Measurements from ENCODE around the gene SIM2.

Gene SIM2

DNA sequence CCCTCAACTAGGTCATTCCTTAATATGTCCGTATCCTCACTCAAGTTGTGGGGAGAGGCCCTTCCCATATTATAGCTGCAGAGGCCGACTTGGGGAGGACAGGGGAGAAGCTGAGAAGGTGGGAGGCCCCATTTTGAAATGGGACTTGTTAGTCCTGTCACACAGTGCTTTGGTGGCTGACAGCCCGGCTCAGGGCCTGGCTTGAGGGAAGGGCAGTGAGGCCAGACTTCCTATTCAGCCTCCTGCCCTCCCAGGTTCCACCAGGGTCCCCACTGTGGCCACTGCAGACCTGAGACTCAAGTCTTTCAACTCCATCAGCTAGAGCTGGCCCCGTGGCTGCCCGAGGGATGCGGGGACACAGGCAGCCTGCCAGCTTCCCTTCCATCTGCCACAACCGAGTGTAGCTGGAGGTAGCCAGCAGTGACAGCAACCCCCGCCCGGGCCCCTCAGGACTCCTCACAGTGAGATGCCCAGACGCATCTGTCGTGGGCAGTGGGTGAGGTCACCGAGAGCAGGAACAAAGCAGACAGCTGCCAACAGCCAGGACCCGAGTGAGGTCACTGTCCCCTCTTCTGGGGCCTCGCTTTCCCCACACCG, 36.9 kb downstream of the SIM2 start:
- no peak for DNase-seq
- Histone ChIP-seq H3K27ac (no peak overlapping the region), H3K27me3 (replicated peaks) (no peaks in the 10 kb centered on the region), H3K36me3 (replicated peaks) (no peaks in the 10 kb centered on the region), H3K4me3 (ENCODE audit: low read depth, low read length) (no peak overlapping the region)
- TF ChIP-seq, protein P1, sequence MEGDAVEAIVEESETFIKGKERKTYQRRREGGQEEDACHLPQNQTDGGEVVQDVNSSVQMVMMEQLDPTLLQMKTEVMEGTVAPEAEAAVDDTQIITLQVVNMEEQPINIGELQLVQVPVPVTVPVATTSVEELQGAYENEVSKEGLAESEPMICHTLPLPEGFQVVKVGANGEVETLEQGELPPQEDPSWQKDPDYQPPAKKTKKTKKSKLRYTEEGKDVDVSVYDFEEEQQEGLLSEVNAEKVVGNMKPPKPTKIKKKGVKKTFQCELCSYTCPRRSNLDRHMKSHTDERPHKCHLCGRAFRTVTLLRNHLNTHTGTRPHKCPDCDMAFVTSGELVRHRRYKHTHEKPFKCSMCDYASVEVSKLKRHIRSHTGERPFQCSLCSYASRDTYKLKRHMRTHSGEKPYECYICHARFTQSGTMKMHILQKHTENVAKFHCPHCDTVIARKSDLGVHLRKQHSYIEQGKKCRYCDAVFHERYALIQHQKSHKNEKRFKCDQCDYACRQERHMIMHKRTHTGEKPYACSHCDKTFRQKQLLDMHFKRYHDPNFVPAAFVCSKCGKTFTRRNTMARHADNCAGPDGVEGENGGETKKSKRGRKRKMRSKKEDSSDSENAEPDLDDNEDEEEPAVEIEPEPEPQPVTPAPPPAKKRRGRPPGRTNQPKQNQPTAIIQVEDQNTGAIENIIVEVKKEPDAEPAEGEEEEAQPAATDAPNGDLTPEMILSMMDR (IDR thresholded peaks at IDR 0.05; ENCODE audit: low read depth, low read length, missing control alignments) = no peak
- in situ Hi-C loops (cut with HindIII; ENCODE audit: low pct_ligation_motif_present, low sequenced_read_pairs) = no loop called here

DNA sequence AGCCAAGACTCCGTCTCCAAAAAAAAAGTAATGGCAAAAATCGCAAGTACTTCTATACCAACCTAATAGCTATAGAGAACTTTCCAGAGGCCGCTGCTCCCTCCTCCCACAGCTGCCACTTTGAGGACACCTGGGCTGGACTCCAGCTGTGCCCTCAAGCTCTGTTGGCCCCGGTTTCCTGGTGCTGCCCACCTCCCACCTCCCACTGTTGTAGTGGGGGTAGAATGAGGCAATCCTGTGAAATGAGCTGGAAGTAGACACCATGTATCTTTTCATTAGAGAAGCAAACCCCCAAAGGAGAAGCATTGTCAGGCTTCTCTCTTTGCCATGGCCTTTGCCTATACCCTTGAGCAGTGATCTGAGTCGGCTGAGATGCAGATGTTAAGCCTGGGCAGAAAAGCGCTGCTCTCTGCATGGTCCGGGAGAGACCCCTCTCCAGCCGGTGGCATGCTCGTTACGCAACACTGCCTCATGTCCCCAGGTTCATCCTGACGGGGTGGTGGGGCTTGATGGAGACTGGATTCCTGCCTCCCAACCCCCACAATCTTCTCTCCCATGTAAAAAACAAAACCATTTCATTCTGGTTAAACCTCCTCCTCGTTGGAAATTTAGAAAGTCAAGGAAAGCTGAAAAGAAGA, 39.7 kb downstream of the SIM2 start:
- Histone ChIP-seq H3K27ac (no peak overlapping the region), H3K27me3 (replicated peaks) (no peaks in the 10 kb centered on the region), H3K36me3 (replicated peaks) (no peaks in the 10 kb centered on the region), H3K4me3 (ENCODE audit: low read depth, low read length) (no peak overlapping the region)
- TF ChIP-seq, protein P1 (IDR thresholded peaks at IDR 0.05; ENCODE audit: low read depth, low read length, missing control alignments) = no peak
- in situ Hi-C loops (cut with HindIII; ENCODE audit: low pct_ligation_motif_present, low sequenced_read_pairs) = no loop called here
- no peak for DNase-seq

DNA sequence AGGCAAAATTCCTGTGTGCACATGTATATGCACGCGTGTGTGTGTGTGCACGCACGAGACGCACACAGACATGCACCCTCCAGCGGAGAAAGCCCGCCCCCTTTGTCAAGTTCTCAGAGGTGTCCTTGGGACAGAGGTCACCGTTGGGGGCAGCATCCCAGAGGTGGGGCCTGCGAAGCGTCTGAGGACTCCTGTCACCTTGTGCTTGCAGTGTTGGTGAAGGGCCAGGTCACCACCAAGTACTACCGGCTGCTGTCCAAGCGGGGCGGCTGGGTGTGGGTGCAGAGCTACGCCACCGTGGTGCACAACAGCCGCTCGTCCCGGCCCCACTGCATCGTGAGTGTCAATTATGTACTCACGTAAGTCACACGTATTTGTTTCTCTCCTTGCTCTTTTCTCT, 42.6 kb downstream of the SIM2 start:
- DNase-seq = no peak
- H3K27me3 ChIP-seq (replicated peaks) = no peaks in the 10 kb centered on the region
- TF ChIP-seq, protein P1 (IDR thresholded peaks at IDR 0.05; ENCODE audit: low read depth, low read length, missing control alignments) = no peak
- H3K4me3 ChIP-seq (ENCODE audit: low read depth, low read length) = no peak overlapping the region
- no peak overlapping the region for H3K27ac ChIP-seq
- H3K36me3 ChIP-seq (replicated peaks) = no peaks in the 10 kb centered on the region
- in situ Hi-C loops (cut with HindIII; ENCODE audit: low pct_ligation_motif_present, low sequenced_read_pairs) = no loop called here

DNA sequence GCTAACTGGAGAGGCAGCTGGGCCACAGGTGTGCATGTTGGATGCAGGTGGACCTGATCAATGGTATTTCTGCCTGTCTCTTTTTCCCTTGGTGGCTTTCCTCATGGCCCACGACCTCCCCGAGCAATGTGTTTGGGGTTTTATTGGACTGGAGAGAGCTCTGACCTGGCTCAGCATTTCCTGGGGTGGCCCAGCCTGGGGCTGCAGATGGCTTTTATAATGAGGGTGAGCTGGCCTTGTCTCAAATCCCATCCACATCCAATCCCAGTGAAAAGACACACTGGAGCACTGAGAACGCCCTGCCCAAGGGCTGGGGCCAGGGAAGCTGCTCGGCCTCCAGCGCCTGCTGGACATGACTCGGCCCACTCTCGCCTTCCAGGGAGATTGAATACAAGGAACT, 44.1 kb downstream of the SIM2 start:
- in situ Hi-C loops (cut with HindIII; ENCODE audit: low pct_ligation_motif_present, low sequenced_read_pairs) = no loop called here
- Histone ChIP-seq H3K36me3 (replicated peaks) (no peaks in the 10 kb centered on the region), H3K27ac (no peak overlapping the region), H3K27me3 (replicated peaks) (no peaks in the 10 kb centered on the region), H3K4me3 (ENCODE audit: low read depth, low read length) (no peak overlapping the region)
- TF ChIP-seq, protein P1 (IDR thresholded peaks at IDR 0.05; ENCODE audit: low read depth, low read length, missing control alignments) = no peak
- DNase-seq = no peak

DNA sequence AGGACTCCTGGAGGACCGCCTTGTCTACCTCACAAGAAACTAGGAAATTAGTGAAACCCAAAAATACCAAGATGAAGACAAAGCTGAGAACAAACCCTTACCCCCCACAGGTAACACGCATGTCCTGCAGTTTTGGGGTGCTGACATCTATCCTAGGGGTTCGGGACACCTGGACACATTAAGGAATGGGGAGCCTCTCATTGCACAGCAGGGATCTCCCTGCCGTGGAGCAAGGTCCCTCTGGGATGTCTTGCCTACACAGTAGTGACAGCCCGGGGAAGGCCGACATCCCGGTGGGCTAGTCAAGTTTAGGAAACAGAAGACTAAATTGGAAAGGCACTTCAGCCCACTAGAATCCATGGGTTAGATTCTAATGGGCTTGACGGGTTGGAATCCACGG, 44.5 kb downstream of the SIM2 start:
- in situ Hi-C loops (cut with HindIII; ENCODE audit: low pct_ligation_motif_present, low sequenced_read_pairs) = no loop called here
- Histone ChIP-seq H3K36me3 (replicated peaks) (no peaks in the 10 kb centered on the region), H3K4me3 (ENCODE audit: low read depth, low read length) (no peak overlapping the region), H3K27ac (no peak overlapping the region), H3K27me3 (replicated peaks) (no peaks in the 10 kb centered on the region)
- DNase-seq = no peak
- TF ChIP-seq, protein P1 (IDR thresholded peaks at IDR 0.05; ENCODE audit: low read depth, low read length, missing control alignments) = no peak

DNA sequence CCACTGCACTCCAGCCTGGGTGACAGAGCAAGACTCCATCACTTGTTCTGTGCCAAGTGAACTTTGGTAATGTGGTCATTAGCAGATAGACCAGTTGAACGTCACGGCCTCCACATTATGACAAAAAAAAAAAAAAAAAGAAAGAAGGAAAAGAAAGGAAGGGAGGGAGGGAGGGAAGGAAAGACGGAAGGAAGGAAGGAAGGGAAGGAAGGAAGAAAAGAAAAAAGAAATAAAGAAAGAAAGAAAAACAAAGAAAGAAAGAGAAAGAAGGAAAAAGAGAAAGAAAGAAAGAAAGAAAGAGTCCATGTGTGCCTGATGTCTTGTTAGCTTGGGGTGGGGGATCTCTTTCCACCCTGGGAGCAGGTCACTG, 45.3 kb downstream of the SIM2 start:
- no peaks in the 10 kb centered on the region for H3K36me3 ChIP-seq (replicated peaks)
- no peak for DNase-seq
- H3K4me3 ChIP-seq (ENCODE audit: low read depth, low read length) = no peak overlapping the region
- no peaks in the 10 kb centered on the region for H3K27me3 ChIP-seq (replicated peaks)
- TF ChIP-seq, protein P1 (IDR thresholded peaks at IDR 0.05; ENCODE audit: low read depth, low read length, missing control alignments) = no peak
- in situ Hi-C loops (cut with HindIII; ENCODE audit: low pct_ligation_motif_present, low sequenced_read_pairs) = no loop called here
- no peak overlapping the region for H3K27ac ChIP-seq

Measured in brain microvascular endothelial cell (primary cell).